MCF 10A (cell line): ENCODE data around the gene TMEM107. TPM values are rescaled to one million over a fixed set of nuclear protein-coding genes. Genes with fewer than 3 reads are reported as not detected.

Experiments used
- BruUV-seq: library from RNA; stranded (reverse); fragments of 400-500 nt; replicated peaks from 2 replicates; lab custom pipeline; 2021; lab: Mats Ljungman, UMichigan
- CTCF ChIA-PET: fragments of 300-600 bp; sonication (Branson Sonifier 250); formaldehyde crosslinking; extraction: SDS; loops from one replicate; lab custom pipeline; 2021; ENCODE audit warnings: antibody characterized with exemption, inconsistent platforms; lab: Yijun Ruan, JAX
- POLR2A ChIA-PET: fragments of 300-600, 350-650 bp; sonication (Branson Sonifier 250); formaldehyde crosslinking; extraction: SDS; loops from one replicate; lab custom pipeline; 2020; ENCODE audit warnings: antibody characterized with exemption, inconsistent platforms; lab: Yijun Ruan, JAX
- DNase-seq: peaks from one replicate; pipeline ENCODE4 v3.0.0-alpha.2; 2018; ENCODE audit not compliant: unreplicated experiment
- H3K27ac Mint-ChIP-seq: one replicate; pipeline ENCODE4 v1.8.0; 2022; ENCODE audit warnings: mild to moderate bottlenecking, low read depth, mixed read lengths; ENCODE audit not compliant: unreplicated experiment
- H3K27me3 Mint-ChIP-seq: one replicate; pipeline ENCODE4 v1.8.0; 2022; ENCODE audit warnings: mixed read lengths; ENCODE audit not compliant: insufficient read depth, unreplicated experiment
- H3K36me3 Mint-ChIP-seq: one replicate; pipeline ENCODE4 v1.8.0; 2022; ENCODE audit warnings: mild to moderate bottlenecking, moderate library complexity, mixed read lengths; ENCODE audit not compliant: insufficient read depth, unreplicated experiment
- H3K4me1 Mint-ChIP-seq: one replicate; pipeline ENCODE4 v1.8.0; 2022; ENCODE audit warnings: mixed read lengths; ENCODE audit not compliant: insufficient read depth, unreplicated experiment
- H3K4me3 Mint-ChIP-seq: one replicate; pipeline ENCODE4 v1.8.0; 2022; ENCODE audit warnings: mild to moderate bottlenecking, moderate library complexity, mixed read lengths; ENCODE audit not compliant: unreplicated experiment
- H3K9me3 Mint-ChIP-seq: one replicate; pipeline ENCODE4 v1.8.0; 2022; ENCODE audit warnings: mixed read lengths; ENCODE audit not compliant: unreplicated experiment
- intact Hi-C: fragments of 100-400 bp; cut with micrococcal nuclease; formaldehyde crosslinking; loops from 2 replicates; pipeline ENCODE4 v1.14.1; 2022
- total RNA-seq: library from RNA; stranded (reverse); gene quantifications from 2 replicates; pipeline ENCODE4 v1.2.3, GENCODE V29; 2022
- TF ChIP-seq, protein P1 (sequence below): fragments of 200-600 bp; IDR thresholded peaks from one replicate; pipeline ENCODE4 v1.8.0; 2022; ENCODE audit warnings: antibody characterized with exemption, mild to moderate bottlenecking; ENCODE audit not compliant: unreplicated experiment

The TMEM107 gene
- total RNA-seq, 1 experiment from 2014 or later: 8.4 TPM

DNA sequence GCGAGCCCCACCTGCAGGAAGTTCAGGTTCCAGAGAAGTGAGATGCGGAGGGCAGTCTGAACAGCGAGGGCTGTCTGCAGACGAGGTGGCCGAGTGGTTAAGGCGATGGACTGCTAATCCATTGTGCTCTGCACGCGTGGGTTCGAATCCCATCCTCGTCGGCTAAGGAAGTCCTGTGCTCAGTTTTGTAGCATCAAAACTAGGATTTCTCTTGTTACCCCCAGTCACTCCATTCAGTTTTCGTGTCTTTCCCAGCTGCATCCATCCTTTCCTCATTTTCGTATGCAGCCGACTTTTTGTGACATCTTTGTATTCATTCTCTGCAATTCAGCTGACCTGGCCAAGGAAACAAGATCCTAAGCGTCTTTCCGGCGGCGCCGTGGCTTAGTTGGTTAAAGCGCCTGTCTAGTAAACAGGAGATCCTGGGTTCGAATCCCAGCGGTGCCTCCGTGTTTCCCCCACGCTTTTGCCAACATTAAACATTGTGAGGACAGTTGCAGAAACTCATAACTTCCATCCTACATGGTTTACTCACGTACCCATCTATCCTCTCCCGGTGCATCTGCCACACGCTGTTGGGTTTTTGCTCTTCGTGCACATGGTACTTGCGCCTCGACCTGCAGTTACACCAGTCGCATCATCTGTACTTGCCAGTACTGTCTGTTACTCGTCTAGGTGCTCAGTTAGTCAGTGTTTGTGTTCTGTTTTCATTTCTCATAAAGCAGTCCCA, 10.8 kb upstream of the TMEM107 start:
- CTCF ChIA-PET: interaction anchor here (0.6 to 5.9 kb wide), 7 partner anchors 21 to 118 kb away, joined by 3 to 42 read pairs (median 3); no protein-coding TSS in a partner anchor
- no peaks in the 10 kb centered on the region for H3K27me3 Mint-ChIP-seq
- peaks cover 8% of the 10 kb centered on the region for H3K36me3 Mint-ChIP-seq
- H3K9me3 Mint-ChIP-seq: no peaks in the 10 kb centered on the region
- peak; percentile 95 for DNase-seq
- intact Hi-C loops: loop anchor here (1.0 to 2.0 kb wide), 6 partner anchors 14 to 67 kb away; no protein-coding TSS in a partner anchor
- POLR2A ChIA-PET: interaction anchor here (0.6 to 12.5 kb wide), 27 partner anchors 9 to 346 kb away, joined by 3 to 352 read pairs (median 6); partner anchors contain the start of genes ALOXE3, AURKB, CTC1 and HES7
- TF ChIP-seq, protein P1, sequence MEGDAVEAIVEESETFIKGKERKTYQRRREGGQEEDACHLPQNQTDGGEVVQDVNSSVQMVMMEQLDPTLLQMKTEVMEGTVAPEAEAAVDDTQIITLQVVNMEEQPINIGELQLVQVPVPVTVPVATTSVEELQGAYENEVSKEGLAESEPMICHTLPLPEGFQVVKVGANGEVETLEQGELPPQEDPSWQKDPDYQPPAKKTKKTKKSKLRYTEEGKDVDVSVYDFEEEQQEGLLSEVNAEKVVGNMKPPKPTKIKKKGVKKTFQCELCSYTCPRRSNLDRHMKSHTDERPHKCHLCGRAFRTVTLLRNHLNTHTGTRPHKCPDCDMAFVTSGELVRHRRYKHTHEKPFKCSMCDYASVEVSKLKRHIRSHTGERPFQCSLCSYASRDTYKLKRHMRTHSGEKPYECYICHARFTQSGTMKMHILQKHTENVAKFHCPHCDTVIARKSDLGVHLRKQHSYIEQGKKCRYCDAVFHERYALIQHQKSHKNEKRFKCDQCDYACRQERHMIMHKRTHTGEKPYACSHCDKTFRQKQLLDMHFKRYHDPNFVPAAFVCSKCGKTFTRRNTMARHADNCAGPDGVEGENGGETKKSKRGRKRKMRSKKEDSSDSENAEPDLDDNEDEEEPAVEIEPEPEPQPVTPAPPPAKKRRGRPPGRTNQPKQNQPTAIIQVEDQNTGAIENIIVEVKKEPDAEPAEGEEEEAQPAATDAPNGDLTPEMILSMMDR: no peak
- H3K4me3 Mint-ChIP-seq: no peak overlapping the region
- H3K27ac Mint-ChIP-seq: no peak overlapping the region
- H3K4me1 Mint-ChIP-seq: no peaks in the 10 kb centered on the region
- BruUV-seq: no TSS peak

- H3K9me3 Mint-ChIP-seq: no peaks in the 10 kb centered on the region
- no peaks in the 10 kb centered on the region for H3K27me3 Mint-ChIP-seq
- no peak overlapping the region for H3K4me3 Mint-ChIP-seq
- TF ChIP-seq, protein P1: no peak
- BruUV-seq: no TSS peak
- H3K27ac Mint-ChIP-seq: no peak overlapping the region
- no peaks in the 10 kb centered on the region for H3K4me1 Mint-ChIP-seq
- intact Hi-C loops: loop anchor here (2.0 kb wide), 1 partner anchor 32 kb away; no protein-coding TSS in a partner anchor
- no peak for DNase-seq
- CTCF ChIA-PET: interaction anchor here (0.7 to 5.9 kb wide), 5 partner anchors 9 to 114 kb away, joined by 3 to 42 read pairs (median 3); no protein-coding TSS in a partner anchor
- POLR2A ChIA-PET: interaction anchor here (0.7 to 12.5 kb wide), 18 partner anchors 12 to 749 kb away, joined by 3 to 352 read pairs (median 12); partner anchors contain the start of genes ALOXE3, AURKB, CTC1 and HES7
- peaks cover 8% of the 10 kb centered on the region for H3K36me3 Mint-ChIP-seq
Observed at GRCh38 chr17:8186446-8186786, 10.2 kb upstream of the TMEM107 start.

- Mint-ChIP-seq H3K9me3 (no peaks in the 10 kb centered on the region), H3K4me3 (no peak overlapping the region), H3K36me3 (peaks cover 8% of the 10 kb centered on the region), H3K27me3 (no peaks in the 10 kb centered on the region), H3K27ac (no peak overlapping the region), H3K4me1 (no peaks in the 10 kb centered on the region)
- ChIA-PET CTCF (interaction anchor here (0.5 to 5.9 kb wide), 6 partner anchors 9 to 580 kb away, joined by 3 to 42 read pairs (median 3); no protein-coding TSS in a partner anchor), POLR2A (interaction anchor here (0.7 to 12.5 kb wide), 15 partner anchors 11 to 749 kb away, joined by 3 to 352 read pairs (median 17); partner anchors contain the start of genes ALOXE3, AURKB, CTC1 and HES7)
- BruUV-seq: no TSS peak
- TF ChIP-seq, protein P1: no peak
- intact Hi-C loops: loop anchor here (2.0 kb wide), 1 partner anchor 31 kb away; no protein-coding TSS in a partner anchor
- DNase-seq: peak; percentile 82
Observed at GRCh38 chr17:8185582-8186445, 9.6 kb upstream of the TMEM107 start.
